GM21619 (cell line): ENCODE data around the gene CDH4.
"Not testable (repeated sequence)": the region's sequence is repeated elsewhere in the genome, so short reads cannot be mapped to it uniquely, and the experiment has no call there.

ENCODE experiments used
- ATAC-seq: cut with Tn5 transposase; IDR thresholded peaks from one replicate; pipeline ENCODE4 v1.9.1; 2021; ENCODE audit not compliant: unreplicated experiment

The CDH4 gene

DNA sequence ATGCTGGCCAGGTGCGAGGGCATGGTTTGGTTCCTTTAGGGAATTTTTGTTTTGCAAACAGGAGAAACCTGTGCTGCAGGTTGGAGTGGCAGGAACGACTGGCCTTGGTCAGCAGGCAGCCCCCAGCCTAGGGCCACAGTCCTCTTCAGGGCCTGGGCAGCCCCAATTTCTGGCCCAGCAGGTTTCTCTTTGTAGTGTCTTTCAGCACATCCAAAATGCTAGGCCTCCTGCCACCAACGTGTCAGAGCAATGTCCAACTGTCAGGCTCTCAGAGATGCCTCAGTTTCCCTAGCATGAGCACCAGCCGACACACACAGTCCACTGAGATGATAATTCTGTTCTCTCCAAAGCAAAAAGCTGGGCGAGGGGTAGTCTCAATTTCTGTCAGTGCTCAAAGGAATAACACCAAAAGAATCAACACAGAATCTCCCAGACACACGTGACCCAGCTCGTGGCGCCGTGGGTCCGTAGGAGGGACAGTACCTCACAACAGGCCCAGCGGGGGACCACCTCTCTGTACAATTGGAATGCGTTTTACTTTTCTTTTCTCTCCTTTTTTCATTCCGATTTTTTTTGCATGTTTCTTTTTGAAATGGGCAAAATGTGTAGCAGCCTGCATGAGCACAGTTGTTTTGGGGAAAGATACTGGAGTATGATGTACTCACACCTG lies 687.8 kb downstream of the CDH4 start:
- ATAC-seq, result no peak

DNA sequence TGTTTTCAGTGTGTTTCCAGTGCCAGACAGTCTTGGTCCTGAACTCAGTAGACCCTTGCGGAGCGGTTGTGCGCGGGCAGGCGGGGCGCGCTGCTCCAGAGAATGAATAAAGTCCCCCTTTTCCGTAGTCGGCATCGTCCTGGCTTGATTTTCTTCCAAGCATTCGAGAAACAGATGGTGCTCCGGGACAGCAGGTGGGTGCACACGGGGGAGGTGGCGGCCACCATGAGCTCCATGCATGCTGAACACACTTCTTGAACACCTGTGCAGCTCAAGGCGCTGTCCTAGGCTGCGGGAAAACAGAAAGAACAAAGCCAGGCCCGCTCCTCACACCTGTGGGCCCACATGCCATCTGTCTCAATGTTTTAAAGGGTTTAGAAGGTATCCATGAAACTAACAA lies 688.4 kb downstream of the CDH4 start:
- ATAC-seq, result no peak

DNA sequence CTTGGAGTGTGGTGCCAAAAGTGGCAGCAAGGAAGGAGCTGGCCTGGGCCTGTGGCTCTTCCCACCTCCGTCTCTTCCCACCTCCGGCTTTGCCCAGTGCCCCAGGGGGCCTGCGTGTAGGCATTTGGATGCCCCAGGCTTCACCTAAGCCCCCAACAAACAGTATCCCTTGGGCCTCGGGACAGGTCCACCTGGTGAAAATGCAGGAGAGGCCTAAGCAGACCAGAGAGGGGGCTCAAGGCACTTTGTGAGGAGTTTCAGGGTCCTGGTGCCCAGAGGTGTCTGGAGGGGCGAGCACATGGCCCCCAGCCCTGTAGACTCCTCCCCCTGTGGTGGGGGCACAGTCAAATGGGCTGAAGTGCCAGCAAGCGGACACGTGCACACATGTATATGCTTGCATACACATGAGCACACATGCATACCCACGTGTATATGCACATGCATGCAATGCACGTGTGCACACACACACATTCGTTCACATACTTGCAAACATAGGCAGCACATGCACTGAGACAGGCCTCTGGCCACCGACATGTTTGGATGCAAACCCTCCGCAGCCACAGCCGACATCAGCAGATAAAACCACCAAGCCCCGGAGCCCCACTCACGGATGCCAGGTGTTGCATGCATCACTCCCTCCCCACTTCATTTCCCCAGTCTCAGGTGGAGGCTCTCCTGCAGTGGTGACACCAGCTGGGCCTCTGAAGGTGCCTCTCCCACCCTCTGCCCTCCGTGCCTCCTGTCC lies 689.1 kb downstream of the CDH4 start:
- ATAC-seq, result no peak

DNA sequence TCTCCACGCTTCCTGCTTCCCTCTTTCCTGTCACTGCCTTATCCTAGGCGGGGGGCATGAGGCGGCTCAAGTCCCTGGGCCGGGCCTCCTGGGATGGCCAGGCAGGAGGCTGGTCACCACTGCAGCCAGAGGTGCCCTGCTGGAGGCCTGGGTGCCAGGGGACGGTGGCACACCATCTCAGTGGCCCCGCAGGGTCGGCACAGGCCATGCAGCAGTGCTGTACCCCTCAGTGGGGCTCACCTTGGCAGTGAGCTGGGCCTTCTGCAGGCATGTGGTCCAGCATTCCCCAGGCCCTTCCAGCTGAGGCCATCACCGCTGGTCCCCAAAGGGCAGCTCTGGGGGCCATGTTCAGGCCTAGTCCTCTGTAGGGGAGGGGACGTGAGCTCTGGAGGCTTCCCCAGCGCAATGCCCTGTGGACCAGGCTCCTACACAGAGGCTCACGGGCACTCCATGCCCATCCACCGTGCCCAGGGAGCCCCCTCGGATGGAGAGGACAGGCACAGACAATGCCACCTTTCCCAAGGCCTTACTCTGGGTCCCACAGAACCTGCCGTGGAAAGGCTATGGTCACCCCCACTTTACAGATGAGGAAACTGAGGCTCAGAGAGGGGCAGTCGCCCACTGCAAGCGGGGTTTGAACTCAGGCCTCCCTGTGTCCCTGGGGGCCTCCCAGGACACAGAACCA lies 689.8 kb downstream of the CDH4 start:
- no peak for ATAC-seq

DNA sequence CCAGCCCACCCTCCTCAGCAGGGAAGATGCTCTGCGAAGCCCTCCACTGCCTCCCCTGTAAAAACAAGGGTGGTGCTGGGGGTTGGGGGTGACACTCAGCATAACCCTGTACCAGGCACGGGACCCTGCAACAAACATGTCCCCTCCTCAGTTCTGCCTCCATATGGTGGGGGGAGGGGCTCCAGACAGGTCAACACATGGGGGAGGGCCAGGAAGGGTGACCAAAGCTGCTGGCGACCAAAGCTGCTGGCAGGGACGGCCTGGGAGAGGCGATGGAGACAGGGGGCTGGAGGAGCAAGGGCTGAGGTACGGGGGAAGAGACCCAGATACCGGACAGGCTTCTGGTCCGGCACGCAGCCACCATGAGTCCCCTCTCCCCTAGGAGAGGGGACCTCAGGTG lies 690.5 kb downstream of the CDH4 start:
- no peak for ATAC-seq

DNA sequence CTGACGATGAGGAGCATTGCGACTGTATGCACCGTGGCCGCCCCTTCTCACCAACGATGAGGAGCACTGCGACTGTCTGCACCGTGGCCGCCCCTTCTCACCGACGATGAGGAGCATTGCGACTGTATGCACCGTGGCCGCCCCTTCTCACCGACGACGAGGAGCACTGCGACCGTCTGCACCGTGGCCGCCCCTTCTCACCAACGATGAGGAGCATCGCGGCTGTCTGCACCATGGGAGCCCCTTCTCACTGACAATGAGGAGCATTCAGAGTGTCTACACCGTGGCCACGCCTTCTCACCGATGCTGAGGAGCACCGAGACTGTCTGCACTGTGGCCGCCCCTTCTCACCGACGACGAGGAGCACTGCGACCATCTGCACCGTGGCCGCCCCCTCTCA lies 692.9 kb downstream of the CDH4 start:
- ATAC-seq, result not testable (repeated sequence)

DNA sequence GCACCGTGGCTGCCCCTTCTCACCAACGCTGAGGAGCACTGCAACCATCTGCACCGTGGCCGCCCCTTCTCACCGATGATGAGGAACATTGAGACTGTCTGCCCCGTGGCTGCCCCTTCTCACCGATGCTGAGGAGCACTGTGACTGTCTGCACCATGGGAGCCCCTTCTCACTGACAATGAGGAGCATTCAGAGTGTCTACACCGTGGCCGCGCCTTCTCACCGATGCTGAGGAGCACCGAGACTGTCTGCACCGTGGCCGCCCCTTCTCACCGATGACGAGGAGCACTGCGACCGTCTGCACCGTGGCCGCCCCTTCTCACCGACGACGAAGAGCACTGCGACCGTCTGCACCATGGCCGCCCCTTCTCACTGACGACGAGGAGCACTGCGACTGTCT lies 693.4 kb downstream of the CDH4 start:
- ATAC-seq, result not testable (repeated sequence)

DNA sequence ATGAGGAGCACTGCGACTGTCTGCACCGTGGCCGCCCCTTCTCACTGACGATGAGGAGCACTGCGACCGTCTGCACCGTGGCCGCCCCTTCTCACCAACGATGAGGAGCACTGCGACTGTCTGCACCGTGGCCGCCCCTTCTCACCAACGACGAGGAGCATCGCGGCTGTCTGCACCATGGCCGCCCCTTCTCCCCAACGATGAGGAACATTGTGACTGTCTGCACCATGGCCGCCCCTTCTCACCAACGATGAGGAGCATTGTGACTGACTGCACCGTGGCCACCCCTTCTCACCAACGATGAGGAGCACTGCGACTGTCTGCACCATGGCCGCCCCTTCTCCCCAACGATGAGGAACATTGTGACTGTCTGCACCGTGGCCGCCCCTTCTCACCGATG lies 696.0 kb downstream of the CDH4 start:
- not testable (repeated sequence) for ATAC-seq

DNA sequence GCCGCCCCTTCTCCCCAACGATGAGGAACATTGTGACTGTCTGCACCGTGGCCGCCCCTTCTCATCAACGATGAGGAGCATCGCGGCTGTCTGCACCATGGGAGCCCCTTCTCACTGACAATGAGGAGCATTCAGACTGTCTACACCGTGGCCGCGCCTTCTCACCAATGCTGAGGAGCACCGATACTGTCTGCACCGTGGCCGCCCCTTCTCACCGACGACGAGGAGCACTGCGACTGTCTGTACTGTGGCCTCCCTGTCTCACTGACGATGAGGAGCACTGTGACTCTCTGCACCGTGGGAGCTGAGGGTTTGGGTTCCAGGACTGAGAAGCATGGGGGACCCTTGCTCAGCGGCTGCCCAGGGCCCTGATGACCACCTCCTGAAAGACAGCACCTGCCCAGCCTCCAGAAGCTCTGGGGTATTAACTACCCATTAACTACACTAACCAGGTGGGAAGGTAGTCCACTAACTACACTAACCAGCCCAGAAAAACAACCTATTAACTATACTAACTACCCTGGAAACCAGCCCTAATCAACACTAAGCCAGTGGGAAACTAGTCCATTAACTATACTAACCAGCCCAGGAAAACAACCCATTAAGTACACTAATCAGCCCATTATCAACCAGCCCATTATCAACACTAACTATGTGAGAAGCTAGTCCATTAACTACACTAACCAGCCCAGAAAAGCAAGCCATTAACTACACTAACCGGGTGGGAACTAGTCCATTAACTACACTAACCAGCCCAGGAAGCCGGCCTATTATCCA lies 696.7 kb downstream of the CDH4 start:
- no peak for ATAC-seq

DNA sequence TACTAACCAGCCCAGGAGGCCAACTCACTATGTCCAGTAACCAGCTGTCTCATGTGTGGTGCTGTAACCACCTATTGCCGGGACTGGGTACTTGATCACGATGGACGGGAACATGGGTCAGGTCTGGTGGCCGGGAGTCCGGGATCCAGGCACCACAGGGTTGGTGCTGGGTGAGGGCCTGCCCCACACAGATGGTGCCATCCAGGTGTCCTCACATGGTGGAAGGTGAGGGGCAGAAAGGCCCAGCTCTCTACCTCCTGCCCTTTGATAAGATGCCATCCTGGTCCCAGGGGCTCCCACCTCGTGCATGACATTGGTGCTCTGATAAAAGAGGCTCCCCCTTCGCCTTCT lies 697.3 kb downstream of the CDH4 start:
- no peak for ATAC-seq

DNA sequence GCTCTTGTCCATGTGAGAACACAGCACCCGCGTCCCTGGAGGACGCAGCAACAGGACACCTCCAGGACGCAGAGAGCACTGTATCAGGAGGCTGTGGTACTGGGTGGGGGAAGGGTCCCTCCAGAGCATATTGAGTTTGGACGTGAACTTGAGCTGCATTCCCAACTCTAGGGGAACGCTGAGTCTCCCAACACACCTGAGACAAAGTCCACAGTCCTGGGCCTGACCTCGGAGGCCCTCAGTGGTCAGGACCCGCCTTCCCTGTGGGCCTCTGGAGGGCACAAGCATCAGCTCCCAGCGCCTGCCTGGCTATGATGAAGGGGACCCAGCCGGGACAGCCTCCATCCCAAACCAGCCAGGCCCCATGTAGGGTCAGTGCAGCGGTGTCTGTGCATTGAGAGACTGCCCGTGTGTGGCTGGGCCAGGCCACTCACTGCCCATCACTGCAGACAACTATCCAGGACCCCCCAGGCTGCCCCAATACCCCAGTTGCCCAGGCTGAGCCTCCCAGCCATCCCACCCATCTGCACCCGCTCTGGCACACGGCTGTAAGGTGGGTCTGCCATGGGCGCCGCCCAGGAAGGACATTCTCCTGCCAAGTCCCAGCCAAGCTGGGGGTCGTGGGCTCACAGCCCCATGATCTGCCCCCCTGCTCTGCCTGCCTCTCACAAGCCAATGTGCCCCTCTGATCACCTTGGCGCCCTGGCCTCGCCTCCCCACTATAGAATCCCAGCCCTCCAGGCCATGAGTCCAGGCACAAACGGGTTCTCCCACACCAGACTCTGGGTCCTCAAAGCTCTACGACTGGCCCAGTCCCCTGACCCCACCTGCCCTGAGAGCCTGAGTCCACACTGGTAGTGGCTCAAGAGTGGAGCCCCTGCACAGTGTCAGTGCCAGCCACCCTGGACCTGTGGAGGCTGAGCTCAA lies 697.9 kb downstream of the CDH4 start:
- no peak for ATAC-seq

DNA sequence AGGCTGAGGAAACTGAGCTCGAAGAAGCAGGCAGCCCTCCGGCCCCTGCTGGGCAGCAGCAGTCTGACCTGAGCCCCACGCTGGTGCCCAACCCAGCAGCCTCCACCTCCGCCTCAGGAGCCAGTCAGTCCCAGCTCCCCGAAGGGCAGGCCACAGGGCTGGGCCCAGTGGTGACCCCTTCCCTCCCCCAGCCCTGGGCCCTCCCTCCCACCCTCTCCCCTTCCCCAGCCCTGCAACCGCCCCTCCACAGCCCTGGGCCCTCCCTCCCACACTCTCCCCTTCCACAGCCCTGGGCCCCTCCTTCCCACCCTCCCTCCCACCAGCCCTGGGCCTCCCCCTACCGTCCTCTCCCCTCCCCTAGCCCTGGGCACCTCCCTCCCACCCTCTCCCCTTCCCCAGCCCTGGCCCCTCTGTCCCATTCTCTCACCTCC lies 698.6 kb downstream of the CDH4 start:
- ATAC-seq, result no peak

DNA sequence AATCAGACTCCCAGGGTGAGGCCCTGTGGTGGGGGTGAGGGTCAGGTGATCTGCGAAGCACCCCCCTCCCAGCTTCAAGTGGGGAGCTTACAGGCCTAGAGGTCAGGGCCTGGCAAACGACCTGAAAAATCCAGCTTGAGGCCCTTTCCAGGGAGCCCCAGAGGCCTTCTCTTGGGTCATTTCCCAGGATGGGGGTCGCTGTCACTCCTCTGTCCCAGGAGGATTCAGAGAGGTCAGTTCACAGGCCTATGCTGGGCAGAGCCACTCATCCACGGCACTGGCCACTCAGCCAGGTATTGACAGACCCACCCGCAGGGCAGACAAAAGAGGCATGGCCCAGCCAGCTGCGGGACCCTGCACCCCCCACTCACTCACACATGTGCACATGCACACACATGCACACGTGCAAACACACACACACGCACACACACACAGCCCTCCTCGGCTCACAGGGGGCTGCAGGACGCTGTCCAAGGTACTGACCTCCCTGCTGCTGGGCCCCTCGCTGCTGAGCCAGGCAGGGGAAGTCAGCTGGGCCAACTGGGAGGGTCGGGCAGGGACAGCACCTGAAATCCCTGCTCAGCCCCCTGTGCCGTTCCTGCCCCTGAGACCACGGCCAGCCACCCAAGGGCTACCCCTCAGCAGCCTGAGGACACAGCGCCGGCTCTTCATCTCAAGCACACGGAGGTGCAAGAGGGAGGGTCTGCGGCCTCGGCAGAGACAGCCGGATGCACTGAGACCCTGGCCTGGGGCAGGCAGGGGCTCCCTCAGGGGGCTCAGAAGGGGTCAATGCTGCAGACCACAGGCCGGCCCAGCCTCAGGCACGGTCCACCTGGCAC lies 699.9 kb downstream of the CDH4 start:
- no peak for ATAC-seq

DNA sequence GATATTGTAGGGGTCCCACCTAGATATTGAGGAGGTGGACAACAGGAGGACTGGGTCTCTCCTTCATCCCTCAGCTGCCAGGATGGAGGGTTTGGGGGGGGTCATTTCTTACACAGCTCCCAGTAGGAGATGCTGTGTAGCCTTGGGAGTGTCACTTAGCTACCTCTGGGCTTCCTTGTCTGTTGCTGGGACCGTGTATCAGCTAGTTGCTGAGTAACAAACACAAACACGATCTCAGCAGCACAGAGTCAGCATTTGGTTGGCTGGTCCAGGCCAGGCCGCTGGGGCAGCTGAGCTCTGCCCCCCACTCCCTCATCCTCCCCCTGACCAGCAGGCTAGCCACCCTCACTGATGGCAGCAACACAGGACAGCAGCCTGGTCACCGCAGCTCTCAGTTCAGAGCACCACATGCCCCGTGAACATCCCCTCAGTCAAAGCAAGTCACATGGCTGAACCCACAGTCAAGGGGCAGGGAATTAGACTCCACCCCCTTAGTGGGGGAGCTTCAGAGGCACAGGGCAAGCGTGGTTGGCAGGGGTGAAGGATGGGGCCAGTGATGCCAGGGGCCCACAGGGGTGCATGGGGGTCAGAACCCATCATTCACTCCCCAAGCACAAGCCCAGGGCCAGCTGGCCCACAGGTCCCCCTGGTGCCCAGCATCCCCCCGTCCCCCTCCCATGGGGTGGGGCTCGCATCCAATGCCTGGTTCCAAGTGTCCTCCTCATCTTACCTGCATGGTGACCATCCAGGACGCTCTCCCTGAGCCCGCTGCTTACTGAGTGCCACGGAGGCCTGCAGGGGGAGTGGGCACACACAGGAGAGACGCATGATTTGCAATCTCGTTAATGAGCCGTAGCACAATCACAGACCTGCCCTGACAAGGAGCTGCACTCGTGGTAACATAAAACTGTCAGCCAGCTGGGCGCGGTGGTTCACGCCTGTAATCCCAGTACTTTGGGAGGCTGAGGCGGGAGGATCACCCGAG lies 701.3 kb downstream of the CDH4 start:
- ATAC-seq, result no peak

DNA sequence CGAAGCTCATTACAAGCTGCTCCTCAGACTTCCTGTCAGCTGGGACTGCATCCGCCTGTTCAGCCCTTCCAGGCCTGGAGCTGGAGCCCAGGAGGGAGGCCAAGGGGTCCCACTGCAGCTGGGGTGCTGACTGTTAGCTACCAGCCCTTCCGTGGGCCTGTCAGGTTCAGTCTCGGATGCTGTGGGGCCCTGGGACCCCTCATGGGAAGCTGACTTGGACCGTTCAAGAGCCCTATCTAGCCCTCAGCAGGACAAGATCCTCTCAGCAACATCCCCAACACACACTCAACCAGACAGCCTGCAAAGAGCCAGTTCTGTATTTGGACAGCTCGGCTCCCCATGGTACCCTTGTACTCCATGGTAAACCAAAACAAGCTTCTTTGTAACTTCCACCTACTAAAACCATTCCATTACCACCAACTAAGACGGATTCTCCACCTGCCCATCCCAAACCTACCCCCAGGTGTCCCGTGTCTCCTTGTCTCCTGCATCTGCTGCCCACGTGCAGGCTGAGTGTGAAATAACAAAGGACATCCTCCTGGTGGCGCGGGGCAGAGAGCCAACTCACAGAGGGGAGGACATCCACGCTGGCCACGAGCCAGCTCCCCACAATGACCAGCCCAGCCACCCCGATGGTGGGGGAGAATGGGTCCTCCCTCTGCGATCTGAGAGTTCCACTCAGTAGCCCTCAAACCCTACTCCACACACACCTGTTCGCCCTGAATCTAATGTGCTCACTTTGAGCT lies 702.4 kb downstream of the CDH4 start:
- ATAC-seq, result no peak

DNA sequence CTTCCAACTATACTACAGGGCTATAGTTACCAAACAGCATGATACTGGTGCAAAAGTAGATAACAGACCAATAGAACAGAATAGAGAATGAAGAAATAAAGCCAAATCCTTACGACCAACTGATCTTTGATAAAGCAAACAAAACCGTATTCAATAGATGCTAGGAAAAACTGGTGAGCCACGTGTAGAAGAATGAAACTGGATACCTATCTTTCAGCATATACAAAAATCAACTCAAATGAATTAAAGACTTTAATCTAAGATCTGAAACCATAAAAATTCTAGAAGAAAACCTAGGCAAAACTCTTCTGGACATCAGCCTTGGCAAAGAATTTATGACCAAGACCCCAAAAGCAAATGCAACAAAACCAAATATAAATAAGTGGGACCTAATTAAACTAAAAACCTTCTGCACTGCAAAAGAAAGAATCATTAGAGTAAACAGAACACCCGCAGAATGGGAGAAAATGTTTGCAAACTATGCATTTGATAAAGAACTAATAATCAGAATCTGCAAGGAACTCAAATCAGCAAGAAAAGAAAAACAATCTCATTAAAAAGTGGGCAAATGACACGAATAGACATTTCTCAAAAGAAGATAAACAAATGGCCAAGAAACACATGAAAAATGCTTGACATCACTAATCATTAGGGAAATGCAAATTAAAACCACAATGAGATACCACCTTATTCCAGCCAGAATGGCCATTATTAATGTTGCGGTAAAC lies 703.8 kb downstream of the CDH4 start:
- ATAC-seq, result no peak
